GM12878 (cell line): ENCODE measurements around the gene NEU1. TPM values are rescaled to one million over a fixed set of nuclear protein-coding genes. Genes with fewer than 3 reads are reported as not detected.

Experiments
- ATAC-seq: fragments of 200-7000 bp; cut with Tn5 transposase; 3 replicates; pipeline ENCODE4 v1.9.1; 2020; ENCODE audit warnings: mild to moderate bottlenecking, moderate library complexity
- BruUV-seq: library from RNA; stranded (reverse); fragments of 400-500 nt; replicated peaks from 2 replicates; lab custom pipeline; 2021; lab: Mats Ljungman, UMichigan
- CTCF ChIA-PET: fragments of 300-600 bp; sonication (Branson Sonifier 250); formaldehyde crosslinking; extraction: SDS; loops from one replicate; lab custom pipeline; 2021; ENCODE audit warnings: inconsistent platforms; lab: Yijun Ruan, JAX
- POLR2A ChIA-PET: fragments of 350-600 bp; formaldehyde crosslinking; extraction: SDS; loops from one replicate; lab custom pipeline; 2021; ENCODE audit warnings: inconsistent platforms; lab: Charles Lee
- RAD21 ChIA-PET: fragments of 300-600 bp; sonication (Branson Sonifier 250); formaldehyde crosslinking; loops from one replicate; lab custom pipeline; 2023; ENCODE audit warnings: antibody characterized with exemption; ENCODE audit not compliant: unreplicated experiment; lab: Charles Lee
- SMC1A ChIA-PET: fragments of 300-600 bp; sonication (Branson Sonifier 250); formaldehyde crosslinking; loops from one replicate; lab custom pipeline; 2023; ENCODE audit not compliant: unreplicated experiment, uncharacterized antibody; lab: Charles Lee
- DNase-seq: peaks from one replicate; pipeline ENCODE4 v3.0.0-alpha.2; 2011; ENCODE audit warnings: low read depth, low spot score
- FAIRE-seq: peaks from 3 replicates; lab custom pipeline; 2011; peaks lifted over from hg19 to GRCh38; lab: Jason Lieb, UNC
- H2AFZ ChIP-seq: 2 replicates; pipeline ENCODE4 v1.6.0; 2011; ENCODE audit warnings: low read depth, low read length, control low read depth; ENCODE audit not compliant: control insufficient read depth
- H3K27ac ChIP-seq: 2 replicates; pipeline ENCODE4 v1.5.1; 2011; ENCODE audit warnings: control low read depth; ENCODE audit not compliant: control insufficient read depth, insufficient read depth
- H3K27me3 ChIP-seq, 2 experiments: replicated peaks in 1 of 2; 2 replicates each; pipeline versions ENCODE4 v1.6.0 to v1.6.1; 2011; ENCODE audit warnings: low read length in 1 of 2; ENCODE audit not compliant: control insufficient read depth in 2 of 2, insufficient read depth in 2 of 2
- H3K36me3 ChIP-seq, 2 experiments: 2 replicates each; pipeline ENCODE4 v1.5.1; 2011; ENCODE audit warnings: low read length in 1 of 2; ENCODE audit not compliant: control insufficient read depth in 2 of 2, insufficient read depth in 2 of 2
- H3K4me1 ChIP-seq: 2 replicates; pipeline ENCODE4 v1.6.1; 2011; ENCODE audit warnings: mild to moderate bottlenecking, low read length, moderate library complexity, mixed read lengths; ENCODE audit not compliant: control insufficient read depth, insufficient read depth
- H3K4me2 ChIP-seq: 2 replicates; pipeline ENCODE4 v1.6.0; 2011; ENCODE audit warnings: control low read depth; ENCODE audit not compliant: control insufficient read depth, insufficient read depth
- H3K4me3 ChIP-seq: fragments of 200-600 bp; sonication (generic); 2 replicates; pipeline ENCODE4 v1.5.1; 2016
- H3K79me2 ChIP-seq: 2 replicates; pipeline ENCODE4 v1.6.0; 2011; ENCODE audit warnings: low read length; ENCODE audit not compliant: control insufficient read depth, insufficient read depth
- H3K9ac ChIP-seq: 2 replicates; pipeline ENCODE4 v1.8.0; 2011; ENCODE audit warnings: low read length, control low read depth, mixed read lengths; ENCODE audit not compliant: control insufficient read depth, insufficient read depth
- H3K9me3 ChIP-seq: replicated peaks from 3 replicates; pipeline ENCODE4 v1.5.1; 2011; ENCODE audit warnings: mild to moderate bottlenecking, low read length; ENCODE audit not compliant: control insufficient read depth, insufficient read depth
- H4K20me1 ChIP-seq: 2 replicates; pipeline ENCODE4 v1.6.0; 2011; ENCODE audit not compliant: control insufficient read depth, insufficient read depth
- ASH2L ChIP-seq: fragments of 300-600, 200-600 bp; sonication (generic); IDR thresholded peaks from 2 replicates; pipeline ENCODE4 v1.6.1; 2017; ENCODE audit warnings: low read depth, mild to moderate bottlenecking, borderline replicate concordance
- ATF7 ChIP-seq: fragments of 450-650 bp; IDR thresholded peaks from 2 replicates; pipeline ENCODE4 v1.6.1; 2016; ENCODE audit warnings: low read depth, mild to moderate bottlenecking
- BHLHE40 ChIP-seq, 2 experiments: fragments of 450-650 bp in 1 of 2; IDR thresholded peaks; 2 replicates each; pipeline ENCODE4 v1.6.1; 2011 to 2017; ENCODE audit warnings: low read depth in 2 of 2, borderline replicate concordance in 1 of 2, improper control_type of control experiment in 1 of 2, low read length in 1 of 2, mild to moderate bottlenecking in 1 of 2
- BMI1 ChIP-seq: fragments of 450-650 bp; IDR thresholded peaks from 2 replicates; pipeline ENCODE4 v1.6.1; 2016; ENCODE audit warnings: mild to moderate bottlenecking, moderate library complexity, borderline replicate concordance
- CBX5 ChIP-seq: sonication (generic); IDR thresholded peaks from 2 replicates; pipeline ENCODE4 v1.6.1; 2016; ENCODE audit warnings: low read depth, moderate library complexity, mild to moderate bottlenecking, inconsistent platforms
- EED ChIP-seq: sonication (generic); IDR thresholded peaks from 2 replicates; pipeline ENCODE4 v1.6.1; 2016; ENCODE audit warnings: antibody characterized with exemption, low read depth
- HDGF ChIP-seq: fragments of 450-650 bp; IDR thresholded peaks from 2 replicates; pipeline ENCODE4 v1.6.1; 2016; ENCODE audit warnings: antibody characterized with exemption
- JUNB ChIP-seq: IDR thresholded peaks from 2 replicates; pipeline ENCODE4 v1.6.1; 2016; ENCODE audit warnings: antibody characterized with exemption, mild to moderate bottlenecking
- KLF5 ChIP-seq: fragments of 450-650 bp; IDR thresholded peaks from 2 replicates; pipeline ENCODE4 v1.6.1; 2014; ENCODE audit warnings: mild to moderate bottlenecking; ENCODE audit not compliant: partially characterized antibody
- MEF2B ChIP-seq: fragments of 450-650 bp; IDR thresholded peaks from 2 replicates; pipeline ENCODE4 v1.6.1; 2018; ENCODE audit warnings: mild to moderate bottlenecking, moderate library complexity; ENCODE audit not compliant: partially characterized antibody, poor library complexity, severe bottlenecking
- PAX5 ChIP-seq: IDR thresholded peaks from 2 replicates; pipeline ENCODE4 v1.6.1; 2011; ENCODE audit warnings: low read depth, low read length, borderline replicate concordance
- RBBP5 ChIP-seq: fragments of 200-600 bp; sonication (generic); conservative IDR thresholded peaks from 2 replicates; pipeline ENCODE4 v1.6.1; 2016
- RCOR1 ChIP-seq: conservative IDR thresholded peaks from 2 replicates; pipeline ENCODE4 v1.6.1; 2012; ENCODE audit warnings: low read depth, low read length, improper control_type of control experiment
- SP1 ChIP-seq: IDR thresholded peaks from one replicate; pipeline ENCODE4 v1.6.1; 2011; ENCODE audit warnings: low read depth, low read length
- TAF1 ChIP-seq: IDR thresholded peaks from 2 replicates; pipeline ENCODE4 v1.6.1; 2011; ENCODE audit warnings: mild to moderate bottlenecking, low read depth, low read length, borderline replicate concordance
- WGBS: methylation state at CpG from one replicate; pipeline ENCODE4 v1.1.6; 2016; ENCODE audit warnings: low lambda C conversion rate; ENCODE audit not compliant: insufficient replicate concordance, insufficient coverage; ENCODE audit errors: missing lambda C conversion rate; 5-methylcytosine and 5-hydroxymethylcytosine counted together
- in situ Hi-C: fragments of 300-500 bp; cut with MboI; formaldehyde crosslinking; loops from 9 replicates; pipeline ENCODE4 v1.14.3; 2018; ENCODE audit warnings: mixed read lengths
- intact Hi-C: fragments of 100-400 bp; cut with micrococcal nuclease; formaldehyde crosslinking; loops from one replicate; pipeline ENCODE4 v1.14.2; 2022; ENCODE audit not compliant: unreplicated experiment
- polyA plus RNA-seq, 11 experiments: library from polyadenylated mRNA; depleted of rRNA in 4 of 11; unstranded in 6 of 11; stranded (reverse) in 5 of 11; fragments of >200 nt; fragmentation: Nextera tagmentation in 4 of 11; fragmentation: Illumina TruSeq in 1 of 11; extraction: Ambion mirVana in 4 of 11; extraction: Trizol in 1 of 11; gene quantifications; 1 replicate in 1 of 11; 2 replicates in 10 of 11; pipeline versions ENCODE4 v1.2.1 to v1.2.3, GENCODE V29; 2011 to 2016; ENCODE audit warnings: inconsistent platforms in 2 of 11, missing spikeins in 2 of 11, low read depth in 1 of 11
- total RNA-seq, 4 experiments: library from RNA; depleted of rRNA in 3 of 4; stranded (reverse); fragments of >200 nt in 3 of 4; fragmentation: Illumina TruSeq in 1 of 4; extraction: Trizol in 1 of 4; gene quantifications; 2 replicates each; pipeline versions ENCODE4 v1.2.1 to v1.2.3, GENCODE V29; 2013 to 2021
- TF ChIP-seq, protein P1 (sequence below): IDR thresholded peaks from 2 replicates; pipeline ENCODE4 v1.6.1; 2012; ENCODE audit warnings: mild to moderate bottlenecking, low read depth, low read length

The NEU1 gene
- total and polyA plus RNA-seq, 10 of the 15 experiments (the other 5 are each of a cell fraction or from before 2014, with no cell fraction given): 7.2 to 26.9 (median 21.6) TPM

- Histone ChIP-seq H3K4me3 (no peak overlapping the region), H3K27me3 (no peaks in the 10 kb centered on the region), H3K9ac (no peak overlapping the region), H4K20me1 (no peaks in the 10 kb centered on the region), H3K4me1 (no peaks in the 10 kb centered on the region), H3K36me3 (peaks cover 0 to 6% of the 10 kb centered on the region in 2 experiments; a peak in 2 of 4 replicates), H3K9me3 (no peaks in the 10 kb centered on the region), H3K79me2 (no peaks in the 10 kb centered on the region), H2AFZ (no peak overlapping the region), H3K27ac (no peak overlapping the region), H3K4me2 (no peak overlapping the region)
- ChIA-PET CTCF (interaction anchor here (0.8 to 1.5 kb wide), 4 partner anchors 9 to 48 kb away, joined by 3 to 6 read pairs (median 4); partner anchors contain the start of gene HSPA1B), POLR2A (interaction anchor here (0.6 to 1.0 kb wide), 2 partner anchors 12 to 123 kb away, joined by 3 read pairs; no protein-coding TSS in a partner anchor), RAD21 (no interaction called here), SMC1A (interaction anchor here (1.4 to 1.9 kb wide), 3 partner anchors 13 to 28 kb away, joined by 3 to 5 read pairs (median 3); partner anchors contain the start of gene NEU1)
- TF ChIP-seq TAF1: no peak
- no peak for TF ChIP-seq RBBP5
- TF ChIP-seq KLF5: no peak
- TF ChIP-seq SP1: no peak
- no peak for TF ChIP-seq BMI1
- TF ChIP-seq, protein P1, sequence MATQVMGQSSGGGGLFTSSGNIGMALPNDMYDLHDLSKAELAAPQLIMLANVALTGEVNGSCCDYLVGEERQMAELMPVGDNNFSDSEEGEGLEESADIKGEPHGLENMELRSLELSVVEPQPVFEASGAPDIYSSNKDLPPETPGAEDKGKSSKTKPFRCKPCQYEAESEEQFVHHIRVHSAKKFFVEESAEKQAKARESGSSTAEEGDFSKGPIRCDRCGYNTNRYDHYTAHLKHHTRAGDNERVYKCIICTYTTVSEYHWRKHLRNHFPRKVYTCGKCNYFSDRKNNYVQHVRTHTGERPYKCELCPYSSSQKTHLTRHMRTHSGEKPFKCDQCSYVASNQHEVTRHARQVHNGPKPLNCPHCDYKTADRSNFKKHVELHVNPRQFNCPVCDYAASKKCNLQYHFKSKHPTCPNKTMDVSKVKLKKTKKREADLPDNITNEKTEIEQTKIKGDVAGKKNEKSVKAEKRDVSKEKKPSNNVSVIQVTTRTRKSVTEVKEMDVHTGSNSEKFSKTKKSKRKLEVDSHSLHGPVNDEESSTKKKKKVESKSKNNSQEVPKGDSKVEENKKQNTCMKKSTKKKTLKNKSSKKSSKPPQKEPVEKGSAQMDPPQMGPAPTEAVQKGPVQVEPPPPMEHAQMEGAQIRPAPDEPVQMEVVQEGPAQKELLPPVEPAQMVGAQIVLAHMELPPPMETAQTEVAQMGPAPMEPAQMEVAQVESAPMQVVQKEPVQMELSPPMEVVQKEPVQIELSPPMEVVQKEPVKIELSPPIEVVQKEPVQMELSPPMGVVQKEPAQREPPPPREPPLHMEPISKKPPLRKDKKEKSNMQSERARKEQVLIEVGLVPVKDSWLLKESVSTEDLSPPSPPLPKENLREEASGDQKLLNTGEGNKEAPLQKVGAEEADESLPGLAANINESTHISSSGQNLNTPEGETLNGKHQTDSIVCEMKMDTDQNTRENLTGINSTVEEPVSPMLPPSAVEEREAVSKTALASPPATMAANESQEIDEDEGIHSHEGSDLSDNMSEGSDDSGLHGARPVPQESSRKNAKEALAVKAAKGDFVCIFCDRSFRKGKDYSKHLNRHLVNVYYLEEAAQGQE: no peak
- no peak for TF ChIP-seq CBX5
- TF ChIP-seq ATF7: no peak
- TF ChIP-seq BHLHE40 (IDR thresholded peaks at IDR 0.05; ENCODE audit: borderline replicate concordance in 1 of 2, low read depth in 2 of 2, low read length in 1 of 2): no peak
- no peak for TF ChIP-seq ASH2L
- no peak for TF ChIP-seq PAX5
- TF ChIP-seq JUNB: no peak
- TF ChIP-seq MEF2B: no peak
- TF ChIP-seq EED: no peak
- no peak for TF ChIP-seq HDGF
- no peak for TF ChIP-seq RCOR1
- BruUV-seq: no TSS peak
- whole genome bisulfite sequencing: 18% methylated on average over 5 of the region's 5 CpGs
- no peak for FAIRE-seq
- DNase-seq: no peak
- in situ Hi-C loops: no loop called here
- no peak for ATAC-seq
- intact Hi-C loops: no loop called here
These were observed 13.3 kb upstream of the NEU1 start for GRCh38 chr6:31875877-31876276.
